ENCODE data around the gene ADGRG1. TPM values are rescaled to one million over a fixed set of nuclear protein-coding genes. Genes with fewer than 3 reads are reported as not detected.

Gene ADGRG1
- total RNA-seq, 4 donors from 2014 or later = 129 to 159 (median 136) TPM

DNA sequence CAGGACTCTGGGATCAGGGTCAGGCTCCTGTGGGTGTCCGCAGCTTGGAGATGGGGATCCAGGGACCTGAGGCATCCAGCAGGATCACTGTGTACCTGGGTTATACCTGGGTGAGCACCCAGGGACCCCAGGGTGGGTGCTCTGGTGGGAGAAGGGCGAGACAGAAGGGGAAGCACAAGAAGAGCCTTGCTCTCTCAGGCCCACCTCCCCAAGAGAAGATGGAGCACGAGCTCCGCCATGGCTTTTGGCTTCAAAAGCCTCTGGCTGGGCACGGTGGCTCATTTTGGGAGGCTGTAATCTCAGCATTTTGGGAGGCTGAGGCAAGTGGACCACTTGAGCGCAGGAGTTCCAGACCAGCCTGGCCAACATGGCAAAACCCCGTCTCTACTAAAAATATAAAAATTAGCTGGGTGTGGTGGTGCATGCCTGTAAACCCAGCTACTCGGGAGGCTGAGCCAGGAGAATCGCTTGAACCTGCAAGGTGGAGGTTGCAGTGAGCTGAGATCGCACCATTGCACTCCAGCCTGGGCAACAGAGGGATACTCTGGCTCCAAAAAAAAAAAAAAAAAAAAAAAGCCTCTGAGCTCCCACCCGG, 75.1 kb downstream of the ADGRG1 start:
- peak in 1 of 2 donors; percentile 70 for DNase-seq (ENCODE audit: low spot score in 2 of 2)

DNA sequence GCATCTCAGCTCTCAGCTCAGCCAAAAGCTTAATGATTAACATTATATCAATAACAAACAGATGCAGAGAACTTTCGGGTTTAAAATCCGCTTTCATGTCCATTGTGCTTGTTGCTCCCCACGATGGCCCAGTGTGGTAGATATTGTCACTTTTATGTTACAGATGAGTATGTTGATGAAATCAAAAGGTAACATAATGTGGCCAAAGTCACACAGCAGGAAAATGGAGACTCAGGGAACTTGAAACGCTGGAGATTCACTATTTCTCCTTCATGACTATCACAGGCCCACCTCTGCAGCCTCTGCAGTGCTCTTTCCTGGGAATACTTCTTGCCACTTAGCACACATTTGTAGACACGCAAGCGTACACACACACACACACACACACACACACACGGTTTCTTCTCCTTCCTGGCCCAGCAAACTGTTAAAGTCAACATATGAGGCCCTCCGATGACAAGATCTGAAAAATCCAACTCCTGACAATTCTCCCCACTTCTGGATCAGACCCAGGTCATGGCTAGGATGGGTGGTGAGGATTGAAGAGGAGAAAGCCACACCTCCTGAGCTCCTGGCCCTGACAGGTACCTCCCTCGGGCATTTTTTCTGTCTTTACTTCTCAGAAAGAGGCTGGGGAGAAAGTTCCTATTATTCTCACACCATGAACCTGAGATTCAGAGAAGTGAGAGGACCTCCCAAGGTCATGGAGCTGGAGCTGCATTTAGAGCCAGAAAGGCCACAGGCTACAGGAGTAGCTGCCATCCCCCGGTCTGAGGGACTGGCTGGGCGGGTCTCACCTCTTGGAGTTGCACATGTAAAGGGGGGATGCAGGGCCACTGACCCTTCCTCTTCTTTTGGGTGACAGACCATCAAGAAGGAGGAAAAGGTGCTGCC, 75.8 kb downstream of the ADGRG1 start:
- peak in 1 of 2 donors; percentile 18 for DNase-seq (ENCODE audit: low spot score in 2 of 2)
- 70 to 79% methylated on average over 11 of the region's 11 CpGs for WGBS, 2 donors

More for the DNA sequence above, 75.1 kb downstream of the ADGRG1 start:
- H3K4me3 ChIP-seq (ENCODE audit: low read depth, poor library complexity, severe bottlenecking) = no peak overlapping the region
- WGBS, 2 donors = 90 to 92% methylated on average over 11 of the region's 11 CpGs
- no peak for TF ChIP-seq POLR2A (IDR thresholded peaks at IDR 0.05)
- TF ChIP-seq, protein P1, sequence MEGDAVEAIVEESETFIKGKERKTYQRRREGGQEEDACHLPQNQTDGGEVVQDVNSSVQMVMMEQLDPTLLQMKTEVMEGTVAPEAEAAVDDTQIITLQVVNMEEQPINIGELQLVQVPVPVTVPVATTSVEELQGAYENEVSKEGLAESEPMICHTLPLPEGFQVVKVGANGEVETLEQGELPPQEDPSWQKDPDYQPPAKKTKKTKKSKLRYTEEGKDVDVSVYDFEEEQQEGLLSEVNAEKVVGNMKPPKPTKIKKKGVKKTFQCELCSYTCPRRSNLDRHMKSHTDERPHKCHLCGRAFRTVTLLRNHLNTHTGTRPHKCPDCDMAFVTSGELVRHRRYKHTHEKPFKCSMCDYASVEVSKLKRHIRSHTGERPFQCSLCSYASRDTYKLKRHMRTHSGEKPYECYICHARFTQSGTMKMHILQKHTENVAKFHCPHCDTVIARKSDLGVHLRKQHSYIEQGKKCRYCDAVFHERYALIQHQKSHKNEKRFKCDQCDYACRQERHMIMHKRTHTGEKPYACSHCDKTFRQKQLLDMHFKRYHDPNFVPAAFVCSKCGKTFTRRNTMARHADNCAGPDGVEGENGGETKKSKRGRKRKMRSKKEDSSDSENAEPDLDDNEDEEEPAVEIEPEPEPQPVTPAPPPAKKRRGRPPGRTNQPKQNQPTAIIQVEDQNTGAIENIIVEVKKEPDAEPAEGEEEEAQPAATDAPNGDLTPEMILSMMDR (IDR thresholded peaks at IDR 0.05) = no peak
- intact Hi-C loops (cut with DNase I; ENCODE audit: low total_unique reads) = loop anchor here (2.0 kb wide), 1 partner anchor 73 kb away; no protein-coding TSS in a partner anchor

DNA sequence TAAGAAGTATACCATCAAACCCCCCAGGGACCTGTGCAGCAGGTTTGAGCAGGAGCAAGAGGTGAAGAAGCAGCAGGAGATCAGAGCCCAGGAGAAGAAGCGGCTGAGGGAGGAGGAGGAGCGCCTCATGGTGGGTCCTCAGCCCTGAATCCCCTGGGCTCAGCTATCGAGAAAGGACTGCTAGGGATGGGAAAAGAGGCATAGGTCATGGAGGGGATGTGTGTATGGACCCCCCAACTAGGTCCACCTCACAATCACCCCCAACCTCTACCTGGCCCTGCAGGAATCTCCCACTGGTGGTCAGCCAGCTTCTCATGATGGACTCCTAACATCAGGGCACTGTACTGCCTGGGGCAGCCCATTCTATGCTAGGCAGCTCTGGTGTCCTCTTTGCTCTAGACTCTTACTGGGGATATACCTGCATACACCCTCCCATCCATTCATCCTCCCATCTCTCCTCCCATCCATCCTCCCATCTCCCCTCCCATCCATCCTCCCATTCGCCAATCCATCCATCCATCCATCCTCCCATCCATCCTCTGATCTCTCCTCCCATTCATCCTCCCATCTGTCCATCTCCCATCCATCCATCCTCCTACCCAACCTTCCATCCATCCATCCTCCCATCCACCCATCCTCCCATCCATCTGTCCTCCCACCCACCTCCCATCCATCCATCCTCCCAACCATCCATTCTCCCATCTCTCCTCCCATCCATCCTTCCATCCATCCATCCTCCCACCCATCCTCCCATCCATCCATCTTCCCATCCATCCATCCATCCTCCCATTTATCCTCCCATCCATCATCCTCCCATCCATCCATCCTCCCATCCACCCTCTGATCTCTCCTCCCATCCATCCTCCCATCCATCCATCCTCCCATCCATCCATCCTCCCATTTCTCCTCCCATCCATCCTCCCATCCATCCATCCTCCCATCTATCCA, 76.7 kb downstream of the ADGRG1 start:
- H3K4me3 ChIP-seq (ENCODE audit: low read depth, poor library complexity, severe bottlenecking) = no peak overlapping the region
- peak in 1 of 2 donors; percentile 68 for DNase-seq (ENCODE audit: low spot score in 2 of 2)
- TF ChIP-seq, protein P1 (IDR thresholded peaks at IDR 0.05) = no peak
- no peak for TF ChIP-seq POLR2A (IDR thresholded peaks at IDR 0.05)
- 90 to 97% methylated on average over 4 of the region's 4 CpGs for WGBS, 2 donors
- intact Hi-C loops (cut with DNase I; ENCODE audit: low total_unique reads) = loop anchor here (2.0 kb wide), 1 partner anchor 72 kb away; no protein-coding TSS in a partner anchor

More for the DNA sequence above, 75.8 kb downstream of the ADGRG1 start:
- intact Hi-C loops (cut with DNase I; ENCODE audit: low total_unique reads) = loop anchor here (2.0 kb wide), 1 partner anchor 73 kb away; no protein-coding TSS in a partner anchor
- no peak overlapping the region for H3K4me3 ChIP-seq (ENCODE audit: low read depth, poor library complexity, severe bottlenecking)
- TF ChIP-seq, protein P1 (IDR thresholded peaks at IDR 0.05) = no peak
- no peak for TF ChIP-seq POLR2A (IDR thresholded peaks at IDR 0.05)

DNA sequence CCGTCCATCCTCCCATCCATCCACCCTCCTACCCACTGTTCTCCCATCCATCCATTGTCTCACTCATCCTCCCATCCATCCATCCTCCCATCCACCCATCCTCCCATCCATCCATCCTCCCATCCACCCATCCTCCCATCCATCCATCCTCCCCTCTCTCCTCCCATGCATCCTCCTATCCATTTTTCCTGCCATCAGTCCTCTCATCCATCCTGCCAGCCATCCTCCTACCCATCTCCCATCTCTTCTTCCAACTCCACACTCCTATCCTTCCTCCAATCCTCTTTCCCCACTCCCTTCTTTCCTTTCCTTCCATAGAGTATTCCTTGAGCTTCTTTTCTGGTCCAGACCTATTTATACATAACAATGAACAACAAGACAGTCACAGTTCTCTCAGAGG, 78.3 kb downstream of the ADGRG1 start:
- TF ChIP-seq, protein P1 (IDR thresholded peaks at IDR 0.05) = no peak
- no peak for TF ChIP-seq POLR2A (IDR thresholded peaks at IDR 0.05)
- intact Hi-C loops (cut with DNase I; ENCODE audit: low total_unique reads) = no loop called here
- peak in 1 of 2 donors; percentile 20 for DNase-seq (ENCODE audit: low spot score in 2 of 2)
- WGBS, 2 donors = 77 to 94% methylated on average over 1 of the region's 1 CpG
- no peak overlapping the region for H3K4me3 ChIP-seq (ENCODE audit: low read depth, poor library complexity, severe bottlenecking)

DNA sequence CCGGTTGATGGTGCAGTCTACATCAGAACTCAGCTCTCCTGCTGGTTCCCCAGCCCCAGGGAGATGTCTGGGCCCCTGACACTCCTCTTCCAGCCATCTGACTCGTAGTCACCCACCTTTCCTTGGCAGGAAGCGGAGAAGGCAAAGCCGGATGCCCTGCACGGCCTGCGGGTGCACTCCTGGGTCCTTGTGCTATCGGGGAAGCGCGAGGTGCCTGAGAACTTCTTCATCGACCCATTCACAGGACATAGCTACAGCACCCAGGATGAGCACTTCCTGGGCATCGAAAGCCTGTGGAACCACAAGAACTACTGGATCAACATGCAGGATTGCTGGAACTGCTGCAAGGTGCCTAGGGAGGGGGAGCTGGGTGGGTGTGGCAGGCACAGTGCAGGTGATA, 78.9 kb downstream of the ADGRG1 start:
- WGBS, 2 donors = 89 to 91% methylated on average over 11 of the region's 11 CpGs
- peak in 1 of 2 donors; percentile 68 for DNase-seq (ENCODE audit: low spot score in 2 of 2)
- TF ChIP-seq POLR2A (IDR thresholded peaks at IDR 0.05) = no peak
- TF ChIP-seq, protein P1 (IDR thresholded peaks at IDR 0.05) = no peak
- intact Hi-C loops (cut with DNase I; ENCODE audit: low total_unique reads) = no loop called here
- H3K4me3 ChIP-seq (ENCODE audit: low read depth, poor library complexity, severe bottlenecking) = no peak overlapping the region
